ENCODE measurements around the gene CHMP4A.
A peak's percentile ranks its signal among the peaks of the same experiment; 100 is the strongest.

Gene CHMP4A

DNA sequence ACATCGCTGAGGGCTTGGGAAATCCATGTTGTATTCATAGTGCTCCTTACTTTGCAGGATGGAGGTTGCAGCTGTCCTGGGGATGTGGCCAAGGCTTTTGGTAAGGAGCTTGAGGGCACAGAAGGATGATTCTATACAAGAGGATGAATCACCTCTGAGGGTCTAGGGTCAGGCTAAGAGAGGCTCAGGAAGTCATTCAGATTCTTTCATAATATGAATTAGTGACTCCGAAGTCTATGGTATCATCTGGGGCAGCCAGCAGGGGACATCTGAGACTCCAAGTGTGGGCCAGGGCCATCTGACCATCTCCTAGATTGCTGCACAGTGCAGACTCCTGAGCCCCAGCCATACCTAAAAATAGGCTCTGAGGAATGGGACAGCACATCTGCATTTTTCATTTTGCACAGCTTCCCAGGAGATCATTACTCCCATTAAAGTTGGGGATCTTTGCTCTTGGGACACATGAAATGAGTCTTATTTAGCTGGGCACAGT, 24.2 kb upstream of the CHMP4A start:
- Mint-ChIP-seq H3K27me3 (no peaks in the 10 kb centered on the region), H3K27ac (no peak overlapping the region), H3K36me3 (ENCODE audit: low read depth) (peaks cover 83% of the 10 kb centered on the region), H3K4me3 (no peak overlapping the region), H3K4me1 (ENCODE audit: low read depth) (peaks cover 85% of the 10 kb centered on the region), H3K9me3 (no peaks in the 10 kb centered on the region)
- intact Hi-C loops (cut with micrococcal nuclease): no loop called here

DNA sequence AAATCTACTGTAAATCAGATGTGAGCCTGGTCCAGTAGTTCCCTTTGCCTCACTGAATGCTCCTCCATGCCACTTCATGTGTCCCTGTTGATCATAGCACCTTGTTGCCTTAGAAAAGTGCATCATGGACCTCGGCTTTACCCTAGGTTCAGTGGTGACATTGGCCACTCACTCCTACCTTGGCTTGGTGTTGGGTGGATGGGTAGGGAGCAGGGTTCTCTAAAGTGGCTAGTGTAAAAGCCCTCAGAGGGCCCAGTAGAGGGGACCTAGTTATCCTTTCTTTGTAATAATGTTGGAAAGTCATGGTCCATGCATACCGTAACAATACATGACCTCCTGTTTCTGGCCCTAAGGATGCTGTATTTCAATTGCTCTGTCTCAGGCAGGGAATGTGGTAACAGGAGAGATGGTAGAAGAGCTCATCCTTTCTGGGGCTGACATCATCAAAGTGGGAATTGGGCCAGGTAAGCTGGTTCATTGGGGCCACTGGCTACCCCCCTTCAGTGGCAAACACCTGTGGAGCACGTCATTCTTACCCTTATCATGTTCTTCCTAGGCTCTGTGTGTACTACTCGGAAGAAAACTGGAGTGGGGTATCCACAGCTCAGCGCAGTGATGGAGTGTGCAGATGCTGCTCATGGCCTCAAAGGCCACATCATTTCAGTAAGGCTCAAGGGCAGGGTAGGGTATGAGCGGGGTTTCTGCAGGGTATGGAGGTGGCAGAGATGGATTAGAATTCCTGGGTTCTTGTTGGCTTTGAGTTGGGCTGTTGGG, 23.6 kb upstream of the CHMP4A start:
- Mint-ChIP-seq H3K27ac (no peak overlapping the region), H3K4me1 (ENCODE audit: low read depth) (peaks cover 82% of the 10 kb centered on the region), H3K4me3 (no peak overlapping the region), H3K9me3 (no peaks in the 10 kb centered on the region), H3K36me3 (ENCODE audit: low read depth) (peaks cover 82% of the 10 kb centered on the region), H3K27me3 (no peaks in the 10 kb centered on the region)
- intact Hi-C loops (cut with micrococcal nuclease): no loop called here

DNA sequence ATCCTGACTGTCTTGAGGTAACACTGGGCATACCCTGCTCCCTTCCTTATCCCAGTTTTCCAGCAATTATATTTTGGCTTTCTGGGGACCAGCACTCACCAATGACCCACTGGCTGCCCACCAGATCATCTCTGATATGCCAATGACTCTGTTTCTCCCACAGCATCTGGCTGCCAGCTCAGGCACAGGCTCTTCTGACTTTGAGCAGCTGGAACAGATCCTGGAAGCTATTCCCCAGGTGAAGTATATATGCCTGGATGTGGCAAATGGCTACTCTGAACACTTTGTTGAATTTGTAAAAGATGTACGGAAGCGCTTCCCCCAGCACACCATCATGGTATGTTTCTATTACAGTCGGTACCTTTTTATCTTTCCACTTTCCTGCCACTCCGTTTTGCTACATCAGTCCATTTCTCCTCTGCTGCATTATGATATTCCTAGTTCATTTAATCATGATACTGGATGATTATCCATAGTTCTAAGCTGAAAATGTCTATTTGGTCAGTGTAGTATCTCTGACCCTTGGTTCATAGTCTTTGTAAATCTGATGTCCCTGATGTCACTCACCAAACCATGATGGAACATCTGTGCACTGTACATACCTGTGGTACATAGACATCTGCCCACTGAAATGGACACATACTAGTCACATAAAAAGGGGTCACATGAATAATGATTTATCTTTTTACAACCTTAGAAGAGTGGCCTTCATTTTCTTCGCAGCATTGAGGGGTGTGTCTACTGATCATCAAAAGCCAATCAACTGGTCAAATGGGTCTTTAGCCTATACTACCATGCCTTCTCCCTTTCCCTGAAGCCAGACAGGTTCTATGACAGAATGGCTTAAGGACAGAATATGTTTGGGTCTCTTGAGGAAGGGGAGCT, 22.8 kb upstream of the CHMP4A start:
- Mint-ChIP-seq H3K9me3 (no peaks in the 10 kb centered on the region), H3K27ac (no peak overlapping the region), H3K27me3 (no peaks in the 10 kb centered on the region), H3K4me3 (no peak overlapping the region), H3K4me1 (ENCODE audit: low read depth) (peaks cover 84% of the 10 kb centered on the region), H3K36me3 (ENCODE audit: low read depth) (peaks cover 81% of the 10 kb centered on the region)
- intact Hi-C loops (cut with micrococcal nuclease): no loop called here

DNA sequence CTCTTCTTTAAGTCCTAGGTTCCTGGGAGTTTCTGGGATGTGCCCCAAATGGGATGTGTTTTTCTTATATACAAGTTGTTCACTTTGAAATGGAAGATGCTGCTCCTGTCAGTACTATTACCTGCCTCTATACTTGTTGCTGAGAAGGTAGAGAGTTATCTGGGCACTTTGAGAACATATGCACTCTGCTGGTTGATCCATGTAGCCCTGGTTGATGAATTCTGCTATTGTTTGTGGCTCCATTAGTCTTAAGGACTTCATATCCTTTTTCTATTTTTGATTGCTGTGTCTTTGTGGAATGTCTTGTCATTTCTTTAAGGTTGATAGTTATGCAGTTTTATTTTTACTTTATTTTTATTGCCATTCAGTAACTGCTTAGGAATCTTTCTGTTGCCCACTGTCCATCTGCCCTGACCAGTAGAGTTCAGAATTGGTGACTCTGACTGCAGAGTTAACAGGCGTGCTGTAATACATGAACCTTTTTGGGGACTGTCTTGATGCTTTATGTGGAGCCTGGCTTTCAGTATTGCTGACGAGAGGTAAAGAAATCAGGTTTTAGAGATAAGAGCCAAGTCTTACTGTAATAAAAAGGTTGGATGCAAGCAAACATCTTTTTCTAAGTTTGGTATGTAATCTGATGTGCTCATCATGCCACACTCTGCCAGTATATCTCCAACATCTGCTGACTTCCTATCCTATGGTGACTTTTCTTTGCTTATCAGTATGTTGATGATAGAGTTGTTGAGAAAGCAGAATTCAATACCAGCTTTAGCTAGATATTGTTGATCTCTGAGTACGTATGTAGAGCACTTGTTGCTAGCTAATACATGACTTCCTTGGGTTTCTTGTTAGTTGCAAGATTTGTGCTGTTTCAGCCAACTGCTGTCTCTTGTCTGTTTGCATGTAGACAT, 21.1 kb upstream of the CHMP4A start:
- H3K9me3 Mint-ChIP-seq: no peaks in the 10 kb centered on the region
- H3K4me1 Mint-ChIP-seq (ENCODE audit: low read depth): peaks cover 74% of the 10 kb centered on the region
- H3K27ac Mint-ChIP-seq: no peak overlapping the region
- H3K36me3 Mint-ChIP-seq (ENCODE audit: low read depth): peaks cover 69% of the 10 kb centered on the region
- no peak overlapping the region for H3K4me3 Mint-ChIP-seq
- H3K27me3 Mint-ChIP-seq: no peaks in the 10 kb centered on the region
- intact Hi-C loops (cut with micrococcal nuclease): no loop called here

DNA sequence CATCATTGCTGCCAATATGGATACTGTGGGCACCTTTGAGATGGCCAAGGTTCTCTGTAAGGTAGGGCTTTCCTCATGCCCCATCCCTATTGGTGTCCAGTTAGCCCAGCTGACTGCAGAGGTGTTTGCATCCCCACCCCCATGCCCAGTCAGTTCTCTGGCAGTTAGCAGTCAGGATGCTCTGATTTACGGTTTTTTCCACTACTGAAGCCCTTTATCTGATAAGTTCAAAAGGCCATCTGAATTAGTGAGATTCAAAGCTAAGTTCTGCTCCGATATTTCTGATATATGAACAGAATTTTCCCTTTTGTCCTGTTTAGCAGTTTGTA, 20.2 kb upstream of the CHMP4A start:
- H3K27me3 Mint-ChIP-seq: no peaks in the 10 kb centered on the region
- no peaks in the 10 kb centered on the region for H3K9me3 Mint-ChIP-seq
- H3K4me3 Mint-ChIP-seq: peak overlapping the region; percentile 92
- peak overlapping the region; percentile 88 for H3K27ac Mint-ChIP-seq
- intact Hi-C loops (cut with micrococcal nuclease): loop anchor here (2.0 kb wide), 1 partner anchor 87 kb away; the partner anchor contains the start of genes PSME2 and RNF31
- H3K36me3 Mint-ChIP-seq (ENCODE audit: low read depth): peaks cover 63% of the 10 kb centered on the region
- peaks cover 70% of the 10 kb centered on the region for H3K4me1 Mint-ChIP-seq (ENCODE audit: low read depth)

DNA sequence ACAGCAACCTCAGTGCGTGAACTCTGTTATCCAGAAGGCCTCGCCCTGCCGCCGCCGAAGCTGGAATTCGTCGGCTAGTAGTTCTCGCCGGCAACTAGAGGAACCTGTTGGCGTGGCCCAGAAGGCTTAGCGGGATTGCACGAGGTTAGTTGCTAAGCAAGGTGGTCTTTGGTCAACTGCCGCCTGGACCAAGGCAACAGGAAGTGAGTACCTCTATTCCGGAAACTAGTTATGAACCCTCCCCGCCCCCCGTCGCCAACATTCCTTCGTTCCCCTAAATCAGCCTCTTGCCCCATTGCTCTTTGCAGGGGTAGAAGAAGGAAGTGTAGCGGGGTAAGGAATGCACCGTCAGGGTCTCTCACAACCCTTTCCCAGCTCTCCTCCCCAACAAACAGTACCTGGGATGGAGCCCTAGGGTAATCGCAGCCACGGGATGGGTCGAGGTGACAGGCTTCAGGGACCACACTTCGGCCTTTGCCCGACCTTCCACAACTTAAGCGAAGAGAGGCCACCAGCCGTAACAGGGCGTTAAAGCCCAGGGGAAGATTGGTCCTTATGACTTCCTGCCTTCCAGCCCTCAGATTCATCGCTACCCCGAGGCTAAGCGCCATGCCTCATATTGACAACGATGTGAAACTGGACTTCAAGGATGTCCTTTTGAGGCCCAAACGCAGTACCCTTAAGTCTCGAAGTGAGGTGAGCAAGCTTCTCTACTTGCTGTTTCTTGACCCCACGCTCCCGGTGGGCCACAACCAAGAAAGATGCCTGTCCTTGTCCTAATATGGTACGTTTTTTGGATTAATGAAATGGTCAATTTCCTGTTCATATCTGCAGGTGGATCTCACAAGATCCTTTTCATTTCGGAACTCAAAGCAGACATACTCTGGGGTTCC, 19.6 kb upstream of the CHMP4A start, which contains the start of gene GMPR2:
Gene GMPR2, plus strand, starts transcription at position 285 of the 893 bp plus-strand sequence. Its CDS starts 325 bp downstream, at position 610.
- H3K4me1 Mint-ChIP-seq (ENCODE audit: low read depth): peaks cover 68% of the 10 kb centered on the region
- no peaks in the 10 kb centered on the region for H3K9me3 Mint-ChIP-seq
- peak within 1 kb of the TSS; percentile 88 for H3K27ac Mint-ChIP-seq
- H3K27me3 Mint-ChIP-seq: no peaks in the 10 kb centered on the region
- intact Hi-C loops (cut with micrococcal nuclease): loop anchor here (1.0 to 2.0 kb wide), 4 partner anchors 9 to 86 kb away; partner anchors contain the start of genes IPO4, MDP1, PSME2 and RNF31
- peak within 1 kb of the TSS; percentile 92 for H3K4me3 Mint-ChIP-seq
- peaks cover 63% of the 10 kb centered on the region for H3K36me3 Mint-ChIP-seq (ENCODE audit: low read depth)

DNA sequence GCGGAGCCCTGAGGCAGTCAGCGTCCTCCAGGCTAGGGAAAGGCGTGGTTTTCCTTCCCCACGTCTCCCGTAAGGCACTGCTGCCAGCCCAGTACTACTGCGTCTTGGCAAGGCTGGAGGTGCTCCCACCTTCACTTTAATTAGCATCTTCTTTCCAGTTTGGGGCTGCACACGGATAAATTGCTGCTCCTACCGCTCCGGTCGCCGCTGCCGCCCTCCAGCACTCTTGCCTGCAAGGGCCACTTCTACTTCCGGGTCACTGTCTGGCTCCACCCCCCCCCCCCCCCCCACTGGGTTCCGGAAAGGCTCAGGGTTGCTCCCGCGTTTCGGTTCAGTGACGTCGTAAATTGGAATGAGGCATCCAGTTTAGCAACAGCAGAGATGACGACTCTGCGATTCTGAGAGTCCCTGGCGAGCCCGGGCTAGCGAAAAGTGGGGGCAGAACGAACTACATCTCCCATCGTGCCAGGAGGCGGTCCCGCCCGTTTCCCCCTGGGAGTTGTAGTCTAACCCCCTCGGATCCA, 18.9 kb upstream of the CHMP4A start, which contains the start of gene NEDD8:
Gene NEDD8, minus strand, starts transcription at position 247 of the 524 bp plus-strand sequence. Its CDS starts 100 bp downstream, at position 147.
- H3K27ac Mint-ChIP-seq: peak within 1 kb of the TSS; percentile 88
- H3K9me3 Mint-ChIP-seq: no peaks in the 10 kb centered on the region
- intact Hi-C loops (cut with micrococcal nuclease): loop anchor here (1.0 to 2.0 kb wide), 4 partner anchors 10 to 85 kb away; partner anchors contain the start of genes IPO4, MDP1, PSME2 and RNF31
- no peaks in the 10 kb centered on the region for H3K27me3 Mint-ChIP-seq
- peaks cover 63% of the 10 kb centered on the region for H3K36me3 Mint-ChIP-seq (ENCODE audit: low read depth)
- H3K4me3 Mint-ChIP-seq: peak within 1 kb of the TSS; percentile 92
- peaks cover 66% of the 10 kb centered on the region for H3K4me1 Mint-ChIP-seq (ENCODE audit: low read depth)

DNA sequence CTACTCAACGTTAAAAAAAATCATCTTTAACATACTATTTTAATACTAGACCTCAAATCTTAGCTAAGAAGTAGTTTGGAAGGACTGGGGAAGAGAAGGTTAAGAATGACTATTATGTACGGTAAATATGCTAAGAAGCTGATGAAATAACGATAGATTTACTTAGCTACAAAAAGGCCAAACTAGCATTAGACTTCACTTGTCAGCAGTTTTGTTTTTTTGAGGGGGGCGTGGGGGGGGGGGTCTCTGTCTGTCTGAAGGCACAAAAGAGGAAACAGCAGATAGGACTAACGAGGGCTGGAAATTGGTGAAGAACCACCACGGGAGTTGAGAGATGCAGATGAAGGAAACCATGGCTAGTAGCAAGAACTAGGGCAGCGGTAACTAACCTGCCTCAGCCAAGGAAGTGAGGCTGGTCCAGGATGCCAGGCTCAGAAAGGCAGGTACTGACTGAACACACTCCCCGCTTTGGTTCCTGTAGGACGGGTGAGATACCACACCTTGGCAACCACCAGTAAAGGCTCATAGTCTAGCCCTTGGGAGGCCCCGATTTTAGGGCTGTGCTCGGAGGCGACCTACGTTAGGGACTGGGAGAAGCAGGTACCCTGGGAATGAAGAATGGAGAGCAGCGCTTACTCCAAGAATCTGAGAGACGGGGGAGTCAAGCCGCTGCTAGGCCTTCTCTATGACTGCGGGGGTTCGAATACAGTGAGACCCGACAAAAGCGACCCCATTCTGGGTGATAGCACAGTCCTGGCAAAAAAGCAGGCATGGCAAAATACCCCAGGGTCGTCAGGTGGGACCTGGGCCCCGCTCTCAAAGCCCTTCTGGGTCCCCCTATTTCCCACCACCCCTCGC, 18.2 kb upstream of the CHMP4A start:
- Mint-ChIP-seq H3K4me3 (peak overlapping the region; percentile 92), H3K27ac (peak overlapping the region; percentile 88), H3K27me3 (no peaks in the 10 kb centered on the region), H3K9me3 (no peaks in the 10 kb centered on the region), H3K36me3 (ENCODE audit: low read depth) (peaks cover 59% of the 10 kb centered on the region), H3K4me1 (ENCODE audit: low read depth) (peaks cover 62% of the 10 kb centered on the region)
- intact Hi-C loops (cut with micrococcal nuclease): loop anchor here (1.0 to 2.0 kb wide), 4 partner anchors 11 to 85 kb away; partner anchors contain the start of genes IPO4, MDP1, PSME2 and RNF31

DNA sequence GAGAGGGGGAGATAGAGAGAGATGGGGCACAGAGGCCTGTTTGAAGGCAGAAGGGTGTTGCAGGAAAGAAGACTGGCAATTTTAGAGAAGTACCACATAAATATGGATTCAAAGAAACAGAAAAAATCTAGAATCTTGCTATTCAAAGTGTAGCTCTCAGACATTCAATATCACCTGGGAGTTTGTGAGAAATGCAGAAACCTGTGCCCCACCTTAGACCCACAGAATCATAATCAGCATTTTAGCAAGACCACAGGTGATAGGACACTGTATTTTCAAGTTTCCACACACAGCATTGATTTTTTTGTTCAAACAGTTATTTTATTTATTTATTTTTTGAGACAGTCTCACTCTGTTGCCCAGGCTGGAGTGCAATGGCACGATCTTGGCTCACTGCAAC, 15.6 kb upstream of the CHMP4A start:
- intact Hi-C loops (cut with micrococcal nuclease): no loop called here
- Mint-ChIP-seq H3K36me3 (ENCODE audit: low read depth) (peaks cover 55% of the 10 kb centered on the region), H3K4me1 (ENCODE audit: low read depth) (peaks cover 42% of the 10 kb centered on the region), H3K9me3 (no peaks in the 10 kb centered on the region), H3K27ac (peak overlapping the region; percentile 25), H3K4me3 (no peak overlapping the region), H3K27me3 (no peaks in the 10 kb centered on the region)

DNA sequence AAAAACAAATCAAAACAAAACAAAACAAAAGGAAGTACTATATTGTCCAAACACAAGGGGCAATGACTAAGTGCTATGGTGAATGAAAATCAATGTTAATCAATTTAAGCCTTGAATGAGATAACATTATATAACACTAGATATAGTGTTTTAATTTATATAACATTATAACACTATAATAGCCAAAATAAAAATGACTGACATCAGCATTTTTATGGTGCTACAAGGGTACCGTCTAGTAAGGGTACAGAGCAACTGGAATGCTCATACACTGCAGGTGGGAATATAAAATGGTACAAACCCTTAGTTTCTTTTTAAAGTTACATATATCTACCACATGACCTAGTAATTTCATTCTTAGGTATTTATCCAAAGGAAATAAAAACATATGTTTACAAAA, 13.2 kb upstream of the CHMP4A start:
- intact Hi-C loops (cut with micrococcal nuclease): no loop called here
- Mint-ChIP-seq H3K27me3 (no peaks in the 10 kb centered on the region), H3K36me3 (ENCODE audit: low read depth) (peaks cover 46% of the 10 kb centered on the region), H3K4me3 (no peak overlapping the region), H3K4me1 (ENCODE audit: low read depth) (peaks cover 33% of the 10 kb centered on the region), H3K9me3 (no peaks in the 10 kb centered on the region), H3K27ac (no peak overlapping the region)

DNA sequence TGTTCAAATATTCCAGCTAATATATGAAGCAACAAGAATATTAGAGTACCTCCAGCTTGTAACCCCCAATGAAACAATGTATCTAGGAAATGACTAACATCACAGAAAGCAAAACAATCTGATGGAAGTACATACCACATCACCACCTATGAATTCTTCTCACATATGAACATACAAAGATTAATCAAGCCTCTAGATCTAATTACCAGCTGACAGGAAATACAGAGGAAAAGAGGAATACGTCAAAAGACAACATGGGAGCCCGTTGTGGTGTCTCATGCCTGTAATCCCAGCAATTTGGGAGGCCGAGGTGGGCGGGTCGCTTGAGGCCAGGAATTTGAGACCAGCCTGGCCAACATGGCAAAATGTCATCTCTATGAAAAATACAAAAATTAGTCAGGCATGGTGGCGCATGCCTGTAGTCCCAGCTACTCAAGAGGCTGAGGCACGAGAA, 11.4 kb upstream of the CHMP4A start:
- H3K4me3 Mint-ChIP-seq: no peak overlapping the region
- H3K9me3 Mint-ChIP-seq: no peaks in the 10 kb centered on the region
- H3K27me3 Mint-ChIP-seq: no peaks in the 10 kb centered on the region
- peaks cover 45% of the 10 kb centered on the region for H3K36me3 Mint-ChIP-seq (ENCODE audit: low read depth)
- H3K27ac Mint-ChIP-seq: no peak overlapping the region
- intact Hi-C loops (cut with micrococcal nuclease): no loop called here
- H3K4me1 Mint-ChIP-seq (ENCODE audit: low read depth): peaks cover 22% of the 10 kb centered on the region

Data from dendritic cell treated with granulocyte-macrophage colony-stimulating factor and Interleukin-4, amounts not matched to agents 40 ng/mL and 50 ng/mL, for 4 days (primary cell).